ENCODE data around the gene UNC5A.

Gene UNC5A

DNA sequence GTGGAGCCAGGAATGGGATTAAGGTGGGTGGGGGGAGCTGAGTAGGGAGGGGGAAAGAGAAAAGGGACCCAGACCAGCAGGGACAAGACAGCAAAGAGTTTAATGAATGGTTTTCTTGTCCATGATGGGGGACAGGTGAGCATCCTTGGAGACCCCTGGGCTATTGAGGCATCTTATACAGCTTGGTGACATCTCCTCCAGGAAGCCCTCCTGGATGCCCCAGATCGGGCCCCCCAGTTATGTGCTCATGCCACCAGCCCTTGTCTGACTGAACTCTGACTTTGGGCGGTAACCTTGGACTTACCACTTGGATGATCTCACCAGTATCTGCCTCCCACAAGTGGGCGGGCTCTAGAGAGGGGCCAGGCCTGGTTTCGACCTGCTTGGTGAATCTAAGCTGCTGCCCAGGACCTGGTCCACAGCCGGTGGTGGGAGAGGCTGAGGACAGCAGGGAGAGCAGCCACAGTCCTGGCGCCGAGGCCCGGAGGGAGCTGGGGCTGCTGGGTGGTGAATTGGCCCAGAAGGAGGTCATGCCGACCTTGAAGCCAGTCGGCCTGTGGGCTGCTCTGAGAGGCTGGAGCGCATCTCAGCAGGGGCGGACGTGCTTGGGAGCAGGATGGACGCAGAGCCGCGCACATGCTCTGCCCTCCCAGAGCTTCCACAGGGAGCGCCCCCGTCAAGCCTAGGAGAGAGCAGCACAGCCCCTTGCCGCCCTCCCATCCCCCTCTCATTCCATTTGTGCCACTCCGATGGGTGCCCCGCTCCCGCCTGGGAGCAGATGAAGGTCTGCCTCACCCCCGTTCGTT is 36.2 kb downstream of the UNC5A start:
- DNase-seq (ENCODE audit: low spot score): no peak

DNA sequence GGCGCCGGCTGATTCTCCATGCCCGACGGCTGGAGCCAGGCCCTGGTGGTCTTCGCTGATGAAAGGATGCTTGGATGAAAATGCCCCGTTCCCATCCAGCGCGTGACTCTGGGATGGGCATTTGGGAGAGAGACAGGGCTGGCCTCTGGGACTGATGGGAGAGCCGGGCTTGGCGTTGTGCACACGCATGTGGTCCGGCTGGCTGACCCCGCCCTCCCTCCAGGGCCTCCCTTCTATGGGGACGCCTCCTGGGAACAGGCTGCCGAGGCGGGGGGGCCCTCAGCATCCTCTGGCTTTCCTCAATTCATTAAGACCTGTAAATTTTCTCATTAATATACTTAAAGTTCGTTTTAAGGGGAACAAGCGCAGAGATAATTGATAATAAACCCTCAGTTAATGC is 36.8 kb downstream of the UNC5A start:
- DNase-seq (ENCODE audit: low spot score): no peak

DNA sequence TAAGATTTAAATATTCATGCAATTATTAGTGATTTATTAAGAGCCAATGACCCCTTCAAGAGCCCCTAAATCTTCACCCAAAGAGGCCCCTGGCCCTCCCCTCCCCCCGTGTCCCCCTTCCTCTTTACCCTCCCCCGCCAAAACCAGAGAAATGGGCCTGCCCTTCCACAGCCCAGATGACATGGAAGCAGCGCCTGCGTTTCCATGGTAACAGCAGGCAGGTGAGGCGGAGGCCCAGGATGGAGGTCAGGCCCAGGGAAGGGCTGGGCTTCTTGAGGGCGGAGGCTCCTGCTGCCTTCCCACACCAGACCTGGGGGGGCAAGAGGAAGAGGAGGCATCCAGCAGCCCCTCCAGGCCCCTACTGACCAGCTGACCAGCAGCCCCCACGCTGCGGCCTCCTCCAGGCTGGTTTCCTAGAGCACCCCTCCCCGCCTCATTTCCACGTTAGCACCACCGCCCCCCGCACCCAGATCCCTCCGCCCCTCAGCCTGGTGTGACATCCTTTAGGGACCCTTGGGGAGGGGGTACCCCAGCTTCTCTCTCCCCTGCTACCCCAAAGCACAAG is 37.4 kb downstream of the UNC5A start:
- DNase-seq (ENCODE audit: low spot score): no peak

DNA sequence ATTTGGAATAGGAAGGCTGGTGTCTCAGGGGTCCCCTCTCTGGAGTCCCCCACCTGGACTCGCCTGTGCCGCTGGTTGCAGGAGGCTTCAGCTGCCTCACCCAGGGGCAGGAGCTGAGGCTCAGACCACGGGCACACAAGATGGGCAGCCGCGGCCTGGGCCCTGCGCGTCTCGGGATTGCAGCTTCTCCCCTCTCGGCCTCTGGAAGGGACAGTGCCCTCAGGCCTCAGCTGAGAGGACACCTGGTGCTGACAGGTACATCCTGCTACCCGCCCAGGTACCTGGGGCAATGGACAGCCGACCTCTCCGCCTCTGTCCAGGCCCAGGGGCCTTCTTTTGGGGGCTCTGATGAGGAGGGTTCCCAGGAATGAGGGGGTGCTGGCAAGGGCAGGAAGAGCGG is 38.3 kb downstream of the UNC5A start:
- no peak for DNase-seq (ENCODE audit: low spot score)

DNA sequence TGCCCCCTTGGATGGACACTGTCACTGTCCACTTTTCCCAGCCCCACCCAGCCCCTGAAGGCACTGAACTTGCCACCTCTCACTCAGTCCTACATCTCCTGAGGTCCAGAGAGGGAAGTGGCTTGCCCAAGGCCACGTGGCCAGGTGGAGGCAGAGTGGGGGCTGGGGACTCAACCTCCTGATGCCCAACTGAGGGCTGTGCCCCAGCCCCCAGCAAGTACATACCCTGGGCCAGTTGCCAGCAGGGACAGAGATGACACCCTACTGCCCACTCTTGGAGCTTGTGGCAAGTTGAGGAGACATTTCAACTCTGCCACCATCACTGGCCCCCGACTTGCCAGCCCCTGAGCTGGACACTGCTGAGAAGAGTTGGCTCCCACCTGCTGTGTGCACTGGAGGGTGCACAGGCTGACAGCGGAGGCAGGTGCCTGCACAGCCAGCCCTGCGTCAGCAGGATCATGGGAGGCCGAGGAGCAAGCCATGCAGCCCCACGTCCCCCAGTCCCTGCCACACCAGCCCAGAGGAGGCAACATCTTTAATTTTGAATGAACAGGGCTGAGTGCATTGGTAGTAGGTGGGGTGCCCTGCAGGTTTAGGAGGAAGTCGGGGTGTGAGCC is 39.4 kb downstream of the UNC5A start:
- DNase-seq (ENCODE audit: low spot score): no peak

DNA sequence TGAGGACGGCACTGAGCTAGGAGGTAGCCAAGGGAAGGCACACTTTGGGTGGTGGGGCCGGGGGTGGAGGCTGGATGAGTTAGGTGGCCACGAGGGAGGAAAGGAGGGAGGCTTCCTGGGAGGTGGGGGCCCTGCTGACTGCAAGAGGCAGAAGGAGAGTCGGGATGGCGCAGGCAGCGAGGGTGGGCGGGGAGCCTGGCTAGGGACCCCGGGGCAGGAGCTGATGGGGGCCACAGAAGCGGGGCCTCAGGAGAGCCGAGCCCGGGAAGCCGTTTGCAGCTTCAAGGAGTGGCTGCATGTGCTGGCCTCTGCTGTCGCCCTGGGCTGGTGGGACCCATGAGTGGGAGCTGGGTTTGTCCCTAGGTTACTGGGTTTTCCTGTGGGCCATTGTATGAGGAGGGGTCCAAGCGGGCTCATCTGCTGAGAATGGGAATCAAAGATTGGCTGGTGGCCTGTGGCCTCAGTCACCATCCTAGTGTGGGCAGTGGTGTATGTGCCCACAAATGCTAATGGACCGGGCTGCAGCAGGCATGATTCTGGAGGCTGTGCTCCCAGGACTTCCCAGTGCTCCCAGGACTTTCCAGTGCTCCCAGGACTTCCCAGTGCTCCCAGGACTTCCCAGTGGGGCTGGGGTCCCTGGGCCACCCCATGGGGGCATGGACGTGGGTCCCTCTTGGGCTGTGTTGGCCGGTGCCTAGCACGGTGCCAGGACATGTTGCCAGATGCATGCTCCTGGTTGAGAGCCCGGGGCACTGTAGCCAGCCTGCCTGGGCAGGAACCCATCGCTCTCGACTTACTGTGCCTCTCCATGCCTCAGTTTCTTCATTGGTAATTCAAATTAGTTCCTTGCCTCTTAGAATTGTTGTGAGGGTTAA is 40.2 kb downstream of the UNC5A start:
- DNase-seq (ENCODE audit: low spot score): no peak

DNA sequence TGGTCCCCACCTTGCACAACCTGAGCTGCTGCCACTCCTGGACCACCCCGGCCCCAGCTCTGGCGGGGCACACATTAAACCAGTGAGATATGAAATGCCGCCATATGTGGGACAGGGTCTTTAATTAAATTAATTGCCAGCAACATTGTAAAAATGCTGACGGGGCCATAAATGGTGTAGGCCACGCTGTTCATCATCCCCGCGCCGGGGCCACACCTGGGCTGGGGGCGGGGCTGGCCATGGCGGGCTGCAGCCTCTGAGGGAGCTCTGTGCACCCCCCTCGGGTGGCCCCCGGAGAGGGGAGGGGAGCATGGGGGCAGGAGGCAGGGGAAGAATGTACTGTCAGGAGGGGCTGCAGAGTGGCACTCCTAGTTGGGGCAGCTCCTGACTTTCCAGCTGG is 41.0 kb downstream of the UNC5A start:
- no peak for DNase-seq (ENCODE audit: low spot score)

DNA sequence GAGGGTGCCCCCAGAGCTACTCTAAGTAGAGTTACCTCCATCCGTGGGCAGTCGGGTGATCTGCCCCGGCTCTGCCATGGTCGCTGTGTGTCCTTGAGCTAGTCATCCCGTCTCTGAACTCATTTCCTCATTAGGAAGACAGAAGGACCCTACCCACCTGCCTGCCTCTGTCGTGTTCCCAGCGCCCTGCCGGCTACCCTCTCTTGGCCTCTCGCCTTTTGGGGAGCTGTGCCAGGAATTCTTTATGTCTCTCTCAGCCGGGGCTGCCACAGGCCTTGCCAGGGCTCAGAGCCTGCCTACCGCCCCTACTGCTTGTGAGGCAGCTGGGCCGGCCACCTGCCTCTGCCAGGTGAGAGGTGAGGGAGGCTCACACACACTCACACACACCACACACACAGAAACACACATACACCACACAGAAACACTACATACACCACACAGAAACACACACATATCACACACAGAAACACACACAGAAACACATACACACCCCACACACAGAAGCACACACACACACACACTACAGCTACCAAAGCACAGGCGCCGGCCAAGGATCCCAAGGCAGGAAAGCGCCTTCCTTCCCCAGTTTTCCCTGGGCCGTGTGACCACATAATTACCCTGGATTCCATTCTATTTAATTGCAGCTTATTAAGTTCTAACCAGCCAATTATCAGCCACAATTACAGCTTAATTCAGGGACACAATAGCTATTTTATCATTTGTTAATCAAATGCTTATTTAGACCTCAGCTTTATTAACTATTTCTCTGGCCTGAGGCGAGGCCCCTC is 41.7 kb downstream of the UNC5A start:
- no peak for DNase-seq (ENCODE audit: low spot score)

DNA sequence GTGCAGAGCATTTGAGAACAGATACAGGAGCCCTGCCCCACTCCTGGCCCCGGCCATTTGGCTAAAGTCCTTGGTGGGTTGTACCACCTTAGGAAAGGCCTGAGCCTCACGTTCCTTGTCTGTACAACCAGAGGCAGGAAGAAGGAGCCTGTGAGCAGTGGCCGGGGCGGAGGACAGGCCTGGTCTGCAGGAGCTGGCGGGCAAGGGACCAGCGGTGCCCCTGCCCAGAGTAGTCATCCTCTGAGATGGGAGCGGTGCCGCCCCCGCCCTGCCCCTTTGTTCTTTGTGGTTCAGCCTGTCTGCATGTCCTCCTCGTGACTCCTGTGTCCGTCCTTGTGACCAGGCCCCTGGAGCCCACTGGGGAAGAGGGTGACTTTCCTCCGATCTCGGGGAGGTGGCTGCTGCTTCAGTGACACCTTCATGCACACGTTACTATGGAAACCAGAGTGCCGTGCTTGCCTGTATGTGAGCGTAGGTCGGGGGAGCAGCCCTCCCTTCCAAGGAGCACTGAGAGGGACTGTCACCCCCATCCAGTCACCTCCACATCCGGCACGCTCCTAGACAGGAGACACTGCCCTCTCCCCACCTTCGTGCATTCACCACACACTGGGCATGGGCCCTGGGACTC is 42.9 kb downstream of the UNC5A start:
- no peak for DNase-seq (ENCODE audit: low spot score)

DNA sequence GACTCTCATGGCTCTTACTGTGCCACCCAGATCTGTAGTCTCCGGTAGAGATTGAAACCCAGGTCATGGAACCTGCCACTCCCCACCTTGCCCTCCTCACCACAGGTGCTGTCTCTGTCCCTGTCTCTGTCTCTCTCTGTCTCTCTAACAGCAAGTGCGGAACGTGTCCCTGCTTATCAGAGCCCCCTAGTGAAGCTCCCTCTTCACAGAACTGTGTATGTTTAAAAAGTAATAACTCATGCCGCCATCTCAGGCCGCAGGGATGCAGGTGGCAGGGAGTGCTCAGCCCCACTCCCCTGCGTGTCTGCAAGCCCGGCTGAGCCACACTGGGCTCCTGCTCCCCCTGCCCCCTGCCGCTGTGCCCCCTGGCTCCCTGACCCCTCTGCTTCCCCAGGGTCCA is 43.8 kb downstream of the UNC5A start:
- DNase-seq (ENCODE audit: low spot score): no peak

DNA sequence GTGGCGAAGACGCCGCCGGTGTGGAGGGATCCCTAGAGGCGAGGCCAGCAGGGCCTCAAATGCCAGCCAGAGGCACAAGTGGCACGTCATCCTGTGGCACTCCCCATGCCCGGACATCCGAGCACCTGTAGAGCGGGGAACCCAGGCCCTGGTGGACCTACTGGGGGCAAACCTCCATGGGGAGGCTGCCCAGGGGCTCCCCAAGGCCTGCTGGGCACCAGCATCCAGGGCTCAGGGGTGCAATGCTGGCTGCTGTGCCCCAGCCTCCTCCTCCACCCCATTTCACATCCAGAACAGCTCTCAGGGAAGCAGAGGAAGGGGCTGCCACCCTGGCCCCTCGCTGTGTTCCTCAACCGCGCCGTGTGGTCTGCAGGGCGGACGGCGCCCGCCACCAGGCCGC is 45.2 kb downstream of the UNC5A start:
- no peak for DNase-seq (ENCODE audit: low spot score)

DNA sequence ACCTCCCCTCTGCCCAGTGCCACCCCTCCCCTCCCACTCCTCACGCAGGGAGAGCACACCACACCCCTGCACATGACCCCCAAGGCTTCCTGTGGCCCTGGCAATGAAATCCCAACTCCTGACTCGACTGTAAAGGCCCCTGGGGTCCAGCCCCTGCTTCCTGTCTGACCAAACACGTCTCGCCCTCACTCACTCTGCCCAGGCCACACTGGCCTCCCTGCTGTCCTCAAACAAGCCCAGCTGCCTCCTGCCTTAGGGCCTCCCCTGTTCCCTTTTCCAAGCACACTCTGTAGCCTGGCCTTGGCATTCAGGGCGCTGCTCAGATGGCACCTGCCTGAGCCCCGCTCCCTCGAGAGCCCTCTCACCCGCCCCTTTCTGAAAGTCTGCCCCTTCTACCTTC is 46.4 kb downstream of the UNC5A start:
- no peak for DNase-seq (ENCODE audit: low spot score)

DNA sequence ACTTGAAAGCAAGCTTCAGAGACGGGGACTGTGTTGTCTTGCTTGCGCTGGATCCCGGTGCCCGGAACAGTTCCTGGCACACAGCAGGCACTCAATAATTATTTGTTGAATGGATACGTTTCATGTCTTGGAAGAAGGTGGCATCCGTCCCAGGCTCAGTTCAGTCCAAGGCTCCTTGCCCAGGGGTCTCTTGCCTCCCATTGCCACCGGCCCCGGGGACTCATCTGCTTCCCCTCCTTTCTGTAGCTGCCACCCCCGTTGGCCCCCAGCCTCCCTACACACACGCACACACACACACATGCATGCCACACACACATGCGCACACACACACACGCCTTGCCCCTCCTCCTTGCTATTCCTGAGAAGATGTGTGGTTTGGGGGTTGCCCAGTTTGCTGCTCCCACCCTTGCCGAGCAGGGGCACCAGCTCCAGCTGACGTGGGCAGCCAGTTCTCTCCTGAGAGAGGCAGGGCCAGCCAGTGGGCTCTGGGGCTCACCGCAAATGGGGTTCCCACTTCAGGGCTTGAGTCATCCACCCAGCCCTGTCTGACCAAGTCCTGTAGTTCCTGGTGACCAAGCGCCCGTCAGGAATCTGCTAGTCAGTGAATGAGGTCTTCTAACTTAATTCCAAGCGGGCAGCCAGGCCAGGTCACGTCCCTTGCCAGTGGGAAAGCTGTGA is 47.0 kb downstream of the UNC5A start:
- DNase-seq (ENCODE audit: low spot score): no peak

DNA sequence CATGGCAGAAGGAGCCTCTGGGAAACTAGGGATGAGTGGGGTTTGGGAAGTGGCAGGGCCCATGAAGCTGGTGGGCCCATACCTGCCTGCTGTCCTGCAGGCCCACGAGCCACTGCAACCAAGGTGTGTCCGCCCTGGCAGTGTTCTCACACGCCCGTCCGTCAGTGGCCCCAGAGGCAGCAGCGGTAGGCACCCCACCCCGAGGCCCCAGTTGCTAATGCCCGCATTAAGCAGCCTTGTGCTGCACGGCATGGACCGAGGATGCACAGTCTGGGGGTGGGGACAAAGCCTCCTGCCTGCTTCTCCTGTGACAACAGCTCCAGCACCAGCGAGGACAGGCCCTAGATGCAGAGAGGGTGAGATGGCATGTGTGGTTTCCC is 47.5 kb downstream of the UNC5A start:
- DNase-seq (ENCODE audit: low spot score): no peak

DNA sequence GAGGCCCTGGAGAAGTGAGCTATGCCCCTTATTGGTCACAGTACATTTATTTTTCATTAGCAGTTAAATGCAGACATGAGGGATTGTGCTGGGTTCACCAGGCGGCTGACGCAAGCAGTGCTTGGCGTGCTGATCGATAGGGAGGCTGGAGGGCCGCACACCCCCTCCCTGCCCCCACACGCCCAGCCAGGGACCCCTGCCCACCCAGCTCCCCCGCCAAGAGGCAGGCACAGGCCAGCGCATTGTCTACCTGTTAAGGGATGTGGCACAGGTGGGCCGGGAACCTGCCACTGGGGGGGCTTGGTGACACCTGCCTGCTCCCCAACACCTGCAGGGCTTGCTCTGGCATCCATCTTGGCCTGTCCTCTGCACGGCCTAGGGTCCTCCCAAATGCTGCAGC is 49.6 kb downstream of the UNC5A start:
- DNase-seq (ENCODE audit: low spot score): no peak

DNA sequence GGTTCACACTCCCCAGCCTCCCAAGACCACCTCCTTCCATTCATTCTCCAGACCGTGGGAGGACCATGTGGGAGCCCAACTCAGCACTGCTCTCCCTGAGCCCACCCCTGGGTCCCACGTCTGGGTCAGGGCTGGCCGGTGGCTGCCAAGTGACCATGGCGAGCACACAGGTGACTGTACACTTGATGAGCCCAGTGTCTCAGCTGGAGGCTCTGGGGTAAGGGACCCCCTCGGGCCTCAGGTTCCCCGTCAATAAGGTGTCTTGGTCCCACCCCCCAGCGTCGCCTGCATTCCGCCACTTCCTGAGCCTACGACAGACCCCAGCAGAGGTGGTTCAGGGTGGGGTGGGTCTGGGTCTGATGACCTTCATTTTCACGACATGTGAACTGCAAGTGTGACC is 50.0 kb downstream of the UNC5A start:
- no peak for DNase-seq (ENCODE audit: low spot score)

DNA sequence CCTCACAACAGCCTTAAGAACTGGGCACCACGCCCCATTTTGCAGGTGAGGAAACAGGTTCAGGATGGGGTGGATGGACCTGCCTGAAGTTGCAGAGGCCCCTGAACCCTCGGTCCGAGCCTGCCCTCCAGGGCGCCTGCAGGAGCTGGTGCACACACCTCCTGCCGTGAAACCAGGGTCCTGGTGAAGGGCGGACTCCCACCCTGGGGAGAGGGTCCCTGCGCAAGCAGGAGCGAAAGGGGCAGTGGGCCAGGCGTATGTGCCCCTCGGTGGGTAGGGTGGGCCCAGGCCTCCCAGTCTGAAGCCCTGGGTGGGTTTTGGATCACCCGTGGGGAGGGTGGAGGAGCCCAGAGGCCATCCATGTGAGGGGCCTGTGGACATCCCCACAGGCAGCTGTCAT is 50.9 kb downstream of the UNC5A start:
- DNase-seq (ENCODE audit: low spot score): no peak

DNA sequence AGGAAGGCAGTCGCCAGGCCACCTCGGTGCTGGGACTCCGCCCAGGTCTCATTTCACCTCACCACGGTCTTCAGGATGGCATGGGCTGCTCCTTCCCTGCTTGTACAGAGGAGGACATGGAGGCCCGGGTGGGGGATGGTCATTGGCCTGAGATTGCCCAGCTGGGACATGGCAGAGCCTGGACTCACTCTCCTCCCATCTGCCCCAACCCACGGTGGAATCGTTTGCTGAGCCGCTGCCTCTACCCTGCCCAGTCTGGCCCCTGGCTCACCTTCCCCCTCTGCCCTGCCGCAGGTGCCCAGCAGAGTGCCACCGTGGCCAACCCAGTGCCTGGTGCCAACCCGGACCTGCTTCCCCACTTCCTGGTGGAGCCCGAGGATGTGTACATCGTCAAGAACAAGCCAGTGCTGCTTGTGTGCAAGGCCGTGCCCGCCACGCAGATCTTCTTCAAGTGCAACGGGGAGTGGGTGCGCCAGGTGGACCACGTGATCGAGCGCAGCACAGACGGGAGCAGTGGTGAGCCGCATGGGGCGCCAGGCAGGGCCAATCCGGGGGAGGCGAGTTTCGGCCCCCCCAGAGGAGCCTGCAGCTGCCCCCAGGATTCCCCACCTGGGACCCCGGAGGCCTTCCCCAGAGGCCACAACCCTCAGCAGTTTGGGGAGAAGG is 52.1 kb downstream of the UNC5A start:
- DNase-seq (ENCODE audit: low spot score): no peak

DNA sequence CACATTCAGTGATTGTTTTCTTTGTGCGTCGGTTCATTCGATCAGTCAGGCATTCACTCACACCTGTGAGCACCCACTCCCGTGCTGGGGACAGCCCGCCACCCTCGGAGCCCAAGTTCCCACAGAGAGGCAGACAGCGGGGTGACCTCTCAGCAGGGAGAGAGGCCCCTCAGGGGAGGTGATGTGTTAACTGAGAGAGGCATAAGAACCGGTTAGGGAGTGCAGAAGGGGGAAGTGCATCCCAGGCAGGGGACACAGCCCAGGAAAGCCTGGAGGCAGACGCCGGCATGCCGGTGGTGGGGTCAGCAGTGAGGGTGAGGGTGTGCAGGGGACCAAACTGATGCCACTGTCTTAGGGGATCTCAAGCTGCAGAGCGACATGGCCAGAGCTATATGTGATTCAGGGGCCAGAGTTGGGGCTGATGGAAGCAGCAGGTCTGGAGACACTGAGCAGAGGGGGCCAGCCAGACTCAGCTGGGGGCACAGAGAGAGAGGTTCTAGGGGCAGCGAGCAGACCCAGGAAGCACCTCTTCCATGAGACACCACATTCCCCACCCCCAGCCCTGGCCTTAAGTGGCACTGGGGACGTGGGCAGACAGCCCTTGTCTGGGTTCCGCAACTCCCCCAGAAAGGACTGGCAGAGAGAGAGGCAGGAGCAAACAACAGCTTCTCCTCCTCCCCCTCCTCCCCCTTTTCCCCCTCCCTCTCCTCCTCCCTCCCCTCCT is 52.8 kb downstream of the UNC5A start:
- no peak for DNase-seq (ENCODE audit: low spot score)

DNA sequence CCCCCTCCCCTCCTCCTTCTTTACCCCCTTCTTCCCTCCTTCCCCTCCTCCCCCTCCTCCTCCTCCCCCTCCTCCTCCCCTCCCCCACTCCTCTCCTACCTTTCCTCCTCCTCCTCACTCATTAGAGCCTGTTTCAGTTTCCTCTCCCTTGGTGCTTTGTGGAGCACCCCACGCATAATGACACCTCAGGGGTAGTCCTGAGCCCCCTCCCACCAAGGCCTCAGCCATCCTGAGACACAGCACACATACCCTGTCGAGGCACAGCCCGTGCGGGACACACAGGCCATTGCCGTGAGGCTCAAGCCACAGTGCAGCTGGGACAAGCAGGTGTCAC is 53.4 kb downstream of the UNC5A start:
- no peak for DNase-seq (ENCODE audit: low spot score)
